GM18868 (cell line): Measurements from ENCODE around the gene FUT4.
"Not testable (repeated sequence)": the region's sequence is repeated elsewhere in the genome, so short reads cannot be mapped to it uniquely, and the experiment has no call there.

Experiments used
- ATAC-seq: cut with Tn5 transposase; IDR thresholded peaks from one replicate; pipeline ENCODE4 v1.9.1; 2021; ENCODE audit warnings: mild to moderate bottlenecking, moderate library complexity; ENCODE audit not compliant: unreplicated experiment

Gene FUT4

GRCh38 chr11:94563176-94563847, 19.6 kb downstream of the FUT4 start:
- ATAC-seq = no peak

- ATAC-seq = no peak
Measured at GRCh38 chr11:94563848-94564467, 20.2 kb downstream of the FUT4 start.

DNA sequence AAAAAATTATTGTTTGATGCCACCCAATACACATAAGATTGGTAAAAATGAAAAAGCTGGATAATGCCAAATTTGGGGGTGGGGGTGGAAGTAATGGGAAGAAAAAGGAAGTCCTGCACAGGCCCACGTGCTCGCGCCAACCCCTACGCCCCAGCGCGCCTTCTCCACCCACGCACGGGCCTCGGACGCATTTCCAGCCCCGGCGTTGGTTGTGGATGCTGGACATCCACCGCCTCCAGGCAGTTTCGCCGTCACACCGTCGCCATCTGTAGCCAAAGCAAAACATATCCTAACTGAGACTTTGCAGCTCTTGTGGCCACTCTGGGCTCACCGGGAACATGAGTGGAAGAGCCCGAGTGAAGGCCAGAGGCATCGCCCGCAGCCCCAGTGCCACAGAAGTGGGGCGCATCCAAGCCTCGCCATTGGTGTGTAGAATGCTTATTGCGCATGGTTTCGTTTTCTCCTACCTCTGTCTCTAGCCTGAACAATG, 23.5 kb downstream of the FUT4 start, which contains the start of gene PIWIL4:
PIWIL4 (plus strand) TSS at position 188 of the 490 bp plus-strand sequence; CDS start at position 339, 151 bp downstream.
- no peak for ATAC-seq

GRCh38 chr11:94568200-94568599, 24.5 kb downstream of the FUT4 start:
- ATAC-seq = no peak

DNA sequence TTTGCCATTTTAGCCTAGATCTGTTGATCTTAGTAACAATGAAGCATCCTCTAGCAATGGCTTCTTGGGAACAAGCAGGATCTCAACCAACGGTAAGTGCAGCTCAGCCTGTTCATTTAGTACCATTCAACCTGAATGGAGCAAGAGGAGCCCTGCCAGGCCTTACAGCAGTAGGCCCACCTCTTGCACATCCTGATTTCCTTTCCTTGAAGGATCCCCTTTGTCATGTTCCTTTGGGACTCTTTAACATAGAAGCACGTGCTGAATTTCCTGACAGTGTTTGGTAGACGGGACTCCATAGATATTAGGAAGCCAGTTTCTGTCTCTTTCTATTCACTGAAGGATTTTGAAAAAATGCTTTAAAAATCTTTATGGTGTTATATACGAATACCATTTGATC, 25.0 kb downstream of the FUT4 start:
- no peak for ATAC-seq

GRCh38 chr11:94572975-94573374, 29.3 kb downstream of the FUT4 start:
- not testable (repeated sequence) for ATAC-seq

DNA sequence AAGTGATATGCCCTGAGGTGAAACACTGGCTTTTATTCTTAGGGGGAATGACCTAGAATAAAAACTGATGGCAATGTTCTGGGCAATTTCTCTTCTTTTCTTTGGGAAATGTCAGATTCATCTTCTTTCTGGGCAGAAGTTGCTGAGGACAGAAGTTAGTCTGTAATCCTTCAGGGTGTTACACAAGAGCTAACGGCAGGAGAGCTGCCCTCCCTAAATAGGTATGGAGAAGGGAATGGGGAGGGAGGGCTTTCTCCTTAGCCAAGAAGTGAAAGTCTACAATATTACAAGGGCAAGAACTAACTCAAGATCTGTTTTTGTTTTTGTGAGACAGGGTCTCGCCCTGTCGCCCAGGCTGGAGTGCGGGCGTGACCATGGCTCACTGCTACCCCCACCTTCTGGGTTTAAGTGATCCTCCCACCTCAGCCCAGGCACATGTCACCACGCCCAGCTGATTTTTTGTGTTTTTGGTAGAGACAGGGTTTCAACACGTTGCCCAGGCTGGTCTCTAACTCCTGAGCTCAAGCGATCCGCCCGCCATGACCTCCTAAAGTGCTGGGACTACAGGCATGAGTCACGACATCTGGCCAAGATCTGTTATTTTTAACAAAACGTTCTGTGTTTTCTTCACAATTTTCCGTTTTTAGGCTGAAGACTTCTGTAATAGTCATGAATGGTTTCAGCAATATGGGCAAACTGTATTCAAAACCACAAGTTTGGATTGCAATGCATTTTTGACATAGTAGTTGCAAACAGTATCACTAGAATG, 30.7 kb downstream of the FUT4 start:
- ATAC-seq = no peak

GRCh38 chr11:94576306-94576705, 32.6 kb downstream of the FUT4 start:
- ATAC-seq = no peak

- ATAC-seq = no peak
Measured at GRCh38 chr11:94577841-94578240, 34.1 kb downstream of the FUT4 start.

DNA sequence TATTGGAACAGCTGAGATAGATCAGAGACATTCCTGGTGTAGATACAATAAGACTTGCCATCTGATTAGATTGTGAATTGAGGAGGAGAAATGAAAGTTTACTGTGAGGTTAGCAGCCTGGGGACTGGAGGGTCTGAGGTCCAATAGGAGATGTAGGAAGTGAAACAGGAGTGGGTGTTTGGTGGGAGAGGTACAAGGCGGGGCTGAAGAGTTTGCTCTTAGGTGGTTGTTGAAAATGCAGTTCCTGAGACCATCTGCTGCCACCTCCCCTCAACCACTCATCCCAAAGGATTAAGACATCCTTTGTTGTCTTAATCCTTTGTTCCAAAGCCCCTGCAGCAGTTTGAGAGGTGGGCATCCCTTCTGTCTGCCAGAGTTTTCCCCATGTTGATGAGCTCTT, 38.2 kb downstream of the FUT4 start:
- ATAC-seq = peak; percentile 69

DNA sequence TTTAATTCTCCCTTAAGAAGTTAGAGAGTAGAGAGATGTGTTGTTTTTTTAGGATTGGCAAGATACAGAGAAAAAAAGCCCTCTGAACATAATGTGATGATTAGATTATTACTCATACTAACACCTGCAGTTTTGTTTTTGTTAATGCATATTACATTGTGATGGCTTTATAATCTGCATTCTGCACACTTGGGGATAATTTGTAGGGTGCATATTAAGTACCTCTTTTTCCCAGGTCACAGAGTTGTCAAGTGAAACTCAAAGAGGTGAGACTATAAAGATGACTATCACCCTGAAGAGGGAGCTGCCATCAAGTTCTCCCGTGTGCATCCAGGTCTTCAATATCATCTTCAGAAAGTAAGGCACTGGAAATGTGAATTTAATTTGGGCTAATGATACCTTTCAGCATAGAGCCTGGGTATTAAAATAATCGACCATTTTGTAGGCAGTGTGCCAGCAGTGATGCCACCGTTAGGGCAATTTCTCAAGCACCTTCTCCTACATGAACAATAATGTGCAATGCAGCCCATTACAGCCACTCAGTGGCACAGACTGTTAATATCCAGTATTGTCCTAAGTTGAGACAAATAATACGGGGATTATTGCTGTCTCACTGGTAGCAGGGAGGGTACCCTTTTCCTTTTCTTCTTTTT, 39.6 kb downstream of the FUT4 start:
- no peak for ATAC-seq

DNA sequence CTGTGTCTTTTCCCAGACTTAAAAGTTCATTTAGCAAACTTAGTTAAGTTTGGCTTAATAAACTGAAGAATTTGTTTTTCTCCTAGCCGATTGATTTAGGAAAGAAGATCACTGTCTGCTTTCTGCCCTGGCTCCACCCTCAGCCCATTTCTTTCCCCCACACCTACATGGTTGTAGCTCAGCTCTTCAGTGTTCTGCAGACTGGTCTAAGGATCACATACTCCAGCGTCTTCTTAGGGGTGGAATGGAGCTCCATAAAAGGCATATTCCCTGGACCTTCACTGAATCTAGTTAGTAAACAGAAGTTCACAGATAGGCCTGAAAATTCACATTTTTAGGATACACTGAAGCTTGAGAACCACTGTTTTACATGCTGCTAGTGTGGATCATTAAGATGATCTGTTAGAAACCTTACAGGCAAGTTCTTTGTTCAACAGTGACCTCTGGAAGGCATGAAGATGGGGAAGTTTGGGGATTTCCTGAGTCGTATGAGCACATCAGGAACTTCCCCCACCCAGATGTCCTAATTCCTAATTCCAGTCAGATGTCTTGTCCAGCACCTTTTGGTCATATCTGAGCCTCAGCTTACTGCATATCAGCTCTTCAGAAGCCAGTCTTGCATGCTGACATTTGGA, 40.3 kb downstream of the FUT4 start:
- ATAC-seq = peak; percentile 67

DNA sequence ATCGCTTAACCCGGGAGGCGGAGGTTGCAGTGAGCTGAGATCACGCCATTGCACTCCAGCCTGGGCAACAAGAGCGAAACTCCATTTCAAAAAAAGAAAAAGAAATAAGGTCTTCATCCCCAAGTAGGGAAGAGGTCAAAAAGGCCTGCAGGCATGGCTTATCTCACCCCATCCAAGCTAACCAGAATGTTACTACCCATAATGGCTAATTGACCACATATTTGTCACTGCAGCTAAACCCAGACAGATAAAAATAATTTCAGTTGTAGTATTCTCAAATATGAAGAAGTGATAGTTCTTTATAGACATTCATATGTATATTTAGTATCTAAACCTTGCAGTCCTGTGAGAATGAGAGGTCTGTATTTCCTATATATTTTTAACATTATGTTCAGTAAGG, 41.3 kb downstream of the FUT4 start:
- no peak for ATAC-seq

DNA sequence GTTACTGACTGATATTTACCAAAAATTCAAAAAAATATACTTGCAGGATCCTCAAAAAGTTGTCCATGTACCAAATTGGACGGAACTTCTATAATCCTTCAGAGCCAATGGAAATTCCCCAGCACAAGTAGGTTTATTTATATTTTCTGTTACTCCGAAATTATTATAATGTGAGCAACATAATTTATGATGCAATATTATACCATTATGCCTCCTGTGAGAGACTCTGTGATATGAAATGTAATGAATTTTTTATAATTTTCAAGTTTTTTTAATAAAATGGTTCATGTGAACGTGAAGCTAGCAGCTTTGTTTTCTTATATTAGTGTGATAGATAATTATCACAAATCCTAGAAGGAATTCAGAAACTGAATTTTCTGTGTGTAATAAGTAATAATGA, 41.7 kb downstream of the FUT4 start:
- no peak for ATAC-seq

- no peak for ATAC-seq
Measured at GRCh38 chr11:94586546-94586945, 42.8 kb downstream of the FUT4 start.

- ATAC-seq = no peak
Measured at GRCh38 chr11:94586978-94587377, 43.3 kb downstream of the FUT4 start.

- ATAC-seq = no peak
Measured at GRCh38 chr11:94588366-94588942, 44.7 kb downstream of the FUT4 start.

DNA sequence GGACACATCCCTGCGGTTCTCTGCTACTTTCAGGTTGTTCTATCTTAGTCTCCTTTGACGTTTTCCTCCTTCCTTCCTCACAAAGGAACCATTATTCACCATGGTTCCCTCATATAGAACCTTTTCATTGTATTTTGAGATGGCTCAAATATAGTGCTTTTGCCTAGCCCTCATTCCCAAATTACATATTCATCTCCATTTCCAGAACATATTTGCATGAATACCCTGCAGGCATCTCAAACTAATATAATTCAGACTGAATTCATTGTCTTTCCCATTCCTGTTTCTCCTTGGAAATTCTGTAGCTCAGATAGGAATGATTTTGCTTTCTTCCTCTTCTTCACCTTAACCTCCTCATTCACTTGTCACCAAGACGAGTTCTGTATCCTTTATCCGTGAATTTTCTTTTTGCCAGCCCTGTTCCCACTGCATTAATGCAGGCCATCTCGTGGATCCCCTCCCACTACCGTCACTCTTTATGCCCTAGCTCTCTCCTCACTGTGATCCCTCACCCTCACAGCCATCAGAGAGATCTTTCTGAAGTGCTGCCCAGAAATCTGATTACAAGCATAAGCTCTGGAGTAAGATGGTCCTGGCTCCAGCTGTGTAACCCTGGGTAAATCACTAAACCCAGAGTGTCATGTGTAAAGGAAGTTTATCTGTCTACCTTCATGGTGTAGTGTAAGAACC, 46.8 kb downstream of the FUT4 start:
- no peak for ATAC-seq

DNA sequence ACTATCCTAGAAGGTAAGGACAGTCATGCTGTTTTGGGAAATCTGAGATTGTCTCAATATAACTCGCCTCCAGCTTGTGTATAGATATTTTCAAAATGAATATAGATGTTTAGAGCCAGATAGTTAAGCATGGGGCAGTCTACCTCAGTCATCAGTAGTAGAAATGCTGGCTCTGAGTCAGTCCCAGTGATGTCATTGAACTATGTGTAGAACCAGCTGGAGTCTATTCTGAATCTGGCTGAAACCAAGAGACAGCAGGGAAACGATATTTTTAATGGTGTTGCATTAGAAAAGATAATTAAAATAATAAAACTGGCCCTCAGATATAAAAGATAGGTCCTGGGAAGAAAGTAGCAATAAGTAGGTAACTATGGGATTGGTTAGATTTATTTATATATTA, 49.3 kb downstream of the FUT4 start:
- ATAC-seq = peak; percentile 89

- ATAC-seq = no peak
Measured at GRCh38 chr11:94595076-94595475, 51.4 kb downstream of the FUT4 start.
